NK-92 (cell line): Measurements from ENCODE around the gene TLR2.
"Not testable (repeated sequence)": the region's sequence is repeated elsewhere in the genome, so short reads cannot be mapped to it uniquely, and the experiment has no call there.

ENCODE experiments used
- DNase-seq: peaks from one replicate; lab custom pipeline; 2025; ENCODE audit not compliant: unreplicated experiment; lab: John Stamatoyannopoulos, UW

The TLR2 gene

DNA sequence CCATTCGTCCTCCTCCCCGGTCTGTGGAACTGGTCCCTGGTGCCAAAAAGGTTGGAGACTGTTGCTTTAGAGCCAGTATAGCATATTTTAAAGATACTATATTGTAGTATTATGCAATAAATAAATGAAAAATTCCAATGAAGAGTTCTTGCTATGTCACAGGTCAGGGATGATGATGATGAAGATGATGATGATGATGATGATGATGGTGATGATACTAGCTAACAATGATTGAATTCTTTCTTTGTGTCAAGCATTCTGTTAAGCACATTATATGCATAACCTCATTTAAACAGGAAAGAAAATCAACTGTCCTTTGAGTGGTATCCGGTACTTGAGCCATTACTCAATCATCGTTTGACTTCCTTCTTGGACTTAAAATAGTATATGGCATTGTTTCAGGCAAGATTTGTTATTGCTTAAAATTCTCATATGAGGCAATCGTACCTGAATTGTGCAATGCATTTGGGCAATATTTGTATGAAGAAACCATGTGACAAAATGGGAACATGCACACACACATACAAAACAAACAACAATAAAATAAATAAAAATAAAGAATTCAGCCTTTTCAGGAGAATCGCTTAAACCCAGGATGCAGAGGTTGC is 22.8 kb upstream of the TLR2 start:
- DNase-seq, result no peak

DNA sequence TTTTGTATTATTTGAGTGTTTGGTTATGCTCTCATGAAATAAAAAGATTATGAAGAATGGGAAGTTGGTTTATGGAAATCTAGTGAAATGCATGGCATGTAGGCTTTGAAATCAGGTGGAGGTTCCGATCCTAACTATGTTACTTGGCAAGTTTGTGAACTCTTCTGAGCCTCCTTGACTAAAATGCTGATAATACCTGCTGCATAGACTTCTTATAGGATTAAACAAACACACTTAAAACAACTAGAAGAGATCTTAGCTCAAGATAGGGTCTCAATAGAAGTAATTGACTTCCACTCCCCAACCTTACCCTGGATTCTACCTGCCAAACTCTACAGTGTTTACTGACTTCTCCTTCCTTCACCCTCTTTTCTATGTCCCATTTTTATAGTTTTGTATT is 22.2 kb upstream of the TLR2 start:
- no peak for DNase-seq

DNA sequence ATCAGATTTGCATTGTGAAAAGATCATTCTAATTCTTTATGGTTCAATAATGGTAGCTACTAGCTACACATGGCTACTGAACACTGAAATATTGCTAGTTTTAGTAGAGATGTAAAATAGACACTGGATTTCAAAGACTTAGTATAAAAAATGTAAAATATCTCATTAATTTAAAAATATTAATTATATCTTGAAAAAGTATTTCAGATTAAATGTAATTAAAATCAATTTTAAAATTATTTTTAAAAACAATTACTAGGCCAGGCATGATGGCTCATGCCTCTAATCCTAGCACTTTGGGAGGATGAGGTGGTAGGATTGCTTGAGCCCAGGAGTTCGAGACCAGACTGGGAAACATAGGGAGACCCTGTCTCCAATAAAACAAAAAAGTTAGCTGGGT is 20.4 kb upstream of the TLR2 start:
- no peak for DNase-seq

DNA sequence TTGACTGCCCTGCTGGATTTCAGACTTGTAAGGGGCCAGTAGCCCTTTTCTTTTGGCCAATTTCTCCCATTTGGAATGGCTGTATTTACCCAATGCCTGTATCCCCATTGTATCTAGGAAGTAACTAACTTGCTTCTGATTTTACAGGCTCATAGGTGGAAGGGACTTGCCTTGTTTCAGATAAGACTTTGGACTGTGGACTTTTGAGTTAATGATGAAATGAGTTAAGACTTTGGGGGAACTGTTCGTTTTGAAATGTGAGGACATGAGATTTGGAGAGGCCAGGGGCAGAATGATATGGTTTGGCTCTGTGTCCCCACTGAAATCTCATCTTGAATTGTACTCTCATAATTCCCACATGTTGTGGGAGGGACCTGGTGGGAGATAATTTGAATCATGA is 17.6 kb upstream of the TLR2 start:
- not testable (repeated sequence) for DNase-seq

DNA sequence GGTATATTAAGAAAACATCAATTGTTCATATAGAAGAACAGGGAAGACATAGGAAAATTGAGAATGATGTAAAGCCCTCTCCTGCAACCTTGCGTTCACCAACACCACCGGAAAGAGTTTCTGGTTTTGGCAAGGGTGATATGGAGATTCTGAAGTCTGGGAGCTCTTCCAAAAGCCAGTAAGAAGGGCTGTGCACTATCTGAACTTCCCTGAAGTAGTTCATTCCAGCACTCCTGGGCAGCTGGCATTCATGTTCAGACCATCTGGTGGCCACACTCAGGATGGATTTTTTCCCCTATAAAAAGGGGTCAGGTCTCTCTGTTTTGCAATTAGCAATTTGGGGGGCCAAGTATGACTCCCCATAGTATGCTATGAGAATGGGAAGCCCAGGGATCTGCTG is 15.4 kb upstream of the TLR2 start:
- DNase-seq, result no peak

DNA sequence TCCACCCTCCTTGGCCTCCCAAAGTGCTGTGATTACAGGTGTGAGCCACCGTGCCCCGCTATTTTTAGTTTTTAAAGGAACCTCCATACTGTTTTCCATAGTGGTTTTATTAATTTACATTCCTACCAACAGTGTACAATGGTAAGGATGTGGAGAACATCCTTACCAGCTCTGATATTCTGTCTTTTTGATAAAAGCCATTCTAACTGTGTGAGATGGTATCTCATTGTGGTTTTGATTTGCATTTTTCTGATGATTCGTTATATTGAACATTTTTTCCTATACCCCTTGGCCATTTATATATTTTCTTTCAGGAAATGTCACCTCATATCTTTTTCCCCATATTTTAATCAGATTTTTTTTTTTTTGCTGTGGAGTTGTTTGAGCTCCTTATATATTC is 14.2 kb upstream of the TLR2 start:
- no peak for DNase-seq

DNA sequence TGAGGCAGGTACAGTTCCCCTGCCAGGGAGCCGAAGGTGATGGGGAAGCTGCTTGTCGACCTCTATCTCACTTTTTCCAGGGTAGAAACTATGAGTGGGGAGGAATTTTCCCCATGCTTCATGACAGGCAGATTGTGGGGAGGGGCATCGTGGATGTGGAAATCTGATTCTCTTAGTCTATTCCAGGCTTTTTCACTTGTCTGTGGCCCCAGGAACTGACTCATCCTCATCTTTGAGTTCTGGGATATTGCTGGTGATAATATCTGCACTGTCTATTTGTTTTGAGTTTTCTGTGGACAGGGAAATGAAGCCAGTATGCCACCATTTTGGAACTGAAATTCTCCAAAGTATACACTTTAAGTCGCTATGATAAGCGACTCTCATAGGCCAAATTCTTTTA is 7.6 kb upstream of the TLR2 start:
- DNase-seq, result no peak

DNA sequence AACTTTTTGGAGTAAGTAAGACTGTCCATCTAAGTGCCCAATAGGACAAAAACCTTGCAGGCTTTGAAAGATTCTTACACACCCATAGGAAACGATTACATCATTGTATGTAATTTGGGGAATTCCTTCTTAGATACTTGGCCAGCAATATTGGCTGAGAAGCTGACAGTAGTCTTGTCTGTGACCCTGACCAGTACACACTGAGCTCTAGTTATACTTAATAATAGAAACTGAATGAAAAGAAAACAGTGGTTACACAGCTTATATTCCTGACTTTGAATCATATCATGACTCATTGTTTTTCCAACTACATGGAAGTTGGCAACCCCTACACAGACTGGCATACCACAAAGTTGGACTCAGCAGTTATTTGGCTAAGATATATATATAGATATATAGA is 7.1 kb upstream of the TLR2 start:
- DNase-seq, result no peak

DNA sequence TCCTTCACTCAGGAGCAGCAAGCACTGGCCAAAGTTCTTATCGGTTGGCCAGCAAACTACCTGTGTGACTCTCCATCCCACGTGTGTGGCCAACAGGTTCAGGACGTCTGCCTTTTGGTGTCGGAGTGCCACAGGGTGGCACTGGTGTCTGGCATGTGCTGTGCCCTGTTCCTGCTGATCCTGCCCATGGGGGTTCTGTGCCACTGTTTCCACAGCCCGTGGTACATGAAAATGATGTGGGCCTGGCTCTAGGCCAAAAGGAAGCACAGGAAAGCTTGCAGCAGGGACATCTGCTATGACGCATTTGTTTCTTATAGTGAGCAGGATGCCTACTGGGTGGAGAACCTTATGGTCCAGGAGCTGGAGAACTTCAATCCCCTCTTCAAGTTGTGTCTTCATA is 4.6 kb upstream of the TLR2 start:
- DNase-seq, result no peak

DNA sequence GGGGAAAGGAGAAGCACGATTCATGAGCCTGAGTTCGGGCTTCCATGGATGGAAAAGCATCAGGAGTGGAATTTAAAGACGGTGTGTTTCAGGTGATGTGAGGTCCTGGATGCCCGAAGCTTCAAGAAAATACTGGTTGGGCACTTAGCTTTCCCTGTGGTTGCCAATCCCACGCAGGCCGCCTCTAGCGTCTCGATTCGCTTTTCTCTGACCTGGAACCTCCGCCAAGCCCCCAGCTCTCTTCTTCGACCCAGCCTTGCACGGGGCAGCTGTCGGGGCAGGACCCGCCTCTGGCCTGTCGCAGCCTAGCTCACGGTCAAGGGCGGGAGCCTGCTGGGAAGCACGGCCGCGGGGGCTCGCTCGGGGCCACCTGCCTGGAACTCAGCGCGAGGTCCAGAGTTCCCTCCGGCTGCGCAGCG is 308 bp upstream of the TLR2 start:
- no peak for DNase-seq

DNA sequence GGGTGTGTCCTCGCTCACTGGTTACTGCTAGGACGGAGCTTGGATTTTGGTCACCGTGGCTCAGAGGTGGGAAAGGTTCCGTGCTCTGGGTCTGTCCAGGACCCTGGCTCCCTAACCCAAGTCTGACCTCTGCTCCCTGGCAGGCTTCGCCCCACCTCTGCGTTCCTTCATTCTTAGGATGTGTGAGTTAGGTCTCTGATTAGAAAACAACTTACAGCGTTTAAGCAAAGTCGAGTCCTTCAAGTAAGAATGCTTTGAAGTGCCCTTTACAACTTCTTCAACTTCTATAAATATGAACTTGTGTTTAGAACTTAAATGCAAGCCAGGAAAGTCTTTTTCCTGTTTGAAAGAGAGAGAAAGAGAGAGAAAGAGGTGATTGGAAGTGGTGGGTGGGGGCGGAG is 891 bp downstream of the TLR2 start:
- no peak for DNase-seq

DNA sequence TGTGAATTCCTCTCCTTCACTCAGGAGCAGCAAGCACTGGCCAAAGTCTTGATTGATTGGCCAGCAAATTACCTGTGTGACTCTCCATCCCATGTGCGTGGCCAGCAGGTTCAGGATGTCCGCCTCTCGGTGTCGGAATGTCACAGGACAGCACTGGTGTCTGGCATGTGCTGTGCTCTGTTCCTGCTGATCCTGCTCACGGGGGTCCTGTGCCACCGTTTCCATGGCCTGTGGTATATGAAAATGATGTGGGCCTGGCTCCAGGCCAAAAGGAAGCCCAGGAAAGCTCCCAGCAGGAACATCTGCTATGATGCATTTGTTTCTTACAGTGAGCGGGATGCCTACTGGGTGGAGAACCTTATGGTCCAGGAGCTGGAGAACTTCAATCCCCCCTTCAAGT is 20.4 kb downstream of the TLR2 start:
- no peak for DNase-seq

DNA sequence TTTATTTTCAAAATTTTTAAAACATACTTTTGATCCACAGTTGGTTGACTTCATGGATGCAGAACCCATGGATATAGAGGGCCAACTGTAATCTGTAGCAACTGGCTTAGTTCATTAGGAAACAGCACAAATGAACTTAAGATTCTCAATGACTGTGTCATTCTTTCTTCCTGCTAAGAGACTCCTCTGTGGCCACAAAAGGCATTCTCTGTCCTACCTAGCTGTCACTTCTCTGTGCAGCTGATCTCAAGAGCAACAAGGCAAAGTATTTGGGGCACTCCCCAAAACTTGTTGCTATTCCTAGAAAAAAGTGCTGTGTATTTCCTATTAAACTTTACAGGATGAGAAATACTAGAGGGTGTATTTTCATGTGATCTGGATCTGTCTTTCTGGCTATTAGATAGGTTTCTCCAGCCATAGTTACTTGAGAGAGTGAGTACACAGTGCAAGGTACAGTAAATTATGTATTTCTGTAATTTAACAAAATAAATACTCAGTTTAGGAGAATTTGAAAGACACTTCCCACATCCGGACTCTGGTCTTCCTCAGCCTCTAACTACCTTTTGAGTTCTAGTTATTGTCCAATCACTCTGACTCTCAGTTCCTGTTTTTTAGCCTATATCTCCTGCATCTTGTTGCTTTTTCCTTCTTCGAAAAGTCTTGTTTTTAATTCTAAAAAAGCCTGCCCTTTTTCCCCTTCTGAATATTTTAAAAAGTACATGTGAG is 21.8 kb downstream of the TLR2 start:
- DNase-seq, result no peak

DNA sequence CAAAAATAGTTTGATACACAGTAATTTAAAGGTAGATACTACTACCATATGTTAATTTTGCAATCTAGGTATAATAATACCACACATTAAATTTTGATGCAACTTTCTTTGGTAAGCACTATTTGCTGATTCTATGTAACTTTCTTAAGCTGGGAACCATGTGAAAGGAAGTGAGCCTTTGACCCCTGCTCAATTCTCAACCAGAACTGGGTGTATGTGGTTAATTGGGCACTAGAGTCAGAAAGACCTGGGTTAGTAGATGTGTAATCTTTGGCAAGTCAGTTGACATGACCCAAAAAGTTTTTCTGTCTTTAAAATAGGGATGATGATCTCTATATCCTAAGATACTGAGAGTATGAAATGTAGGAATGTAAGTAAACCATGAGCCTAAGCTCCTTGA is 22.4 kb downstream of the TLR2 start:
- no peak for DNase-seq

DNA sequence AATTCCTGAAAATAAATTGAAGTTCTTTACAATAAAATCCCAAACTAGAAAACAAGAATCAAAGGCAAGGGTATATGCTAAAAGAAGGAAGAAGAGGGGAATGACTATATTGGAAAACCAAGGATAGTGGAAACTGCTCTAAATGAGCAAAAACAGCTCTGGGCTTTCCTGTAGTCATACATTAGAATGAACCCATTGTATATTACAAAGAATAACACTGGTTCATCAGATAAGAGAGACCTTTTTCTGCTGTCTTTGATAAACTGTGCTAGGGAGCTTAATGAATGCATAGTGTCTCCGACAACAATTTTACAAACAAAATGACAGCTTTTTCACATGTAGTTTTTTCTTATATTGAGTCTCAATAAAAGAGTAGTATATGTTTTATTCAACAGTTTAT is 26.6 kb downstream of the TLR2 start:
- no peak for DNase-seq

DNA sequence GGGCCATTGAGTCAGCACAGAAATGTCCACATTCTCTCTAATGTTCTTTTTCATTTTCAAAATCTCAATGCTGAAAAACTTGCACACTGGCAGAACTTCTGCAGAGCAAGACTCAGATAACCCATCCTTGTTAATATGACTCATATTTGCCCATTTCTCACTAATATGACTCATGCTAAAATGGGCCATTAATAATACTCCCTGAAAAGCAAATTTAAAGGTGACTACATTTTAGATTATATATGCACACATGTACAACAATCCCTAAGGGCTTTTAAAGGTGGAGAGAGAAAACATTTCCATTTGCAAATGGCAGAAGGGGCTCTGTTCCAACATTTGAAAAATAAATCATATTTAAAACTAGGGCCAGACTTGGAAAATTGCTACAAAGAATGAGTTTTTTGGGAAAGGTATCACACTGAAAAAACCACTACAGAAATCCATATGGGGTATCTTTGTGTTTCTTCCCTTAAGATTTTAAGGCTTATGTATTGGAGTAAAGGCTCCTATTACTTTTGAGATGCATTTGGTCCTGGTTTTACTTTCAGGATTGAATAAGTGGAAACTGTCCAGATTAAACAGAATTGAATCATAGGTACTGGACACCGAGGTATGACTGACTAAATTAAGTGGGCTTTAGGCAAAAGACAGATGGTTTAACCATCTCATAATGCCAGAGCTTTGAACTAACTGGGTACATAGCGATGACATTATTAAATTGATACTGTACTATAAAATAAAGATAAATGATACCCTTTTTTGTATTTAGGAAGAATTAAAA is 30.0 kb downstream of the TLR2 start:
- DNase-seq, result no peak

DNA sequence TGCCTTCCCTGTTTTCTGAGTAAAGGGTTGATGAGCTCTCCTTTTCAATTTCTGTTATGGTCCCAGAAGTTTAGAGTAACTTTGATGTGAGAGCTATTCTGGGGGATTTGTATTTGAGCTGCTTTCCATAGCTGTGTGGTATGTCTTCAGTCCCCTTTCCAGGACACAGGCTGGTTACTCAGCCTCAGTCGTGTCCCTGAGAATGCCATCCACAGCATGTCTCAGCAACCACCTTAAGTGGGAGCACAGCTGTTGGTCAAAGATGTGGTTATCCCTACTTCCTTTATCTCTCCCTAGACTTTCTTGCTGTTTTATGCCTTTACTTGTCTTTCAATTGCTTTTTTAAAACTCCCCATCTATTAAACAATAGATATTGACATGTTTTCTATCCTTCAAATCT is 38.0 kb downstream of the TLR2 start:
- DNase-seq, result no peak

DNA sequence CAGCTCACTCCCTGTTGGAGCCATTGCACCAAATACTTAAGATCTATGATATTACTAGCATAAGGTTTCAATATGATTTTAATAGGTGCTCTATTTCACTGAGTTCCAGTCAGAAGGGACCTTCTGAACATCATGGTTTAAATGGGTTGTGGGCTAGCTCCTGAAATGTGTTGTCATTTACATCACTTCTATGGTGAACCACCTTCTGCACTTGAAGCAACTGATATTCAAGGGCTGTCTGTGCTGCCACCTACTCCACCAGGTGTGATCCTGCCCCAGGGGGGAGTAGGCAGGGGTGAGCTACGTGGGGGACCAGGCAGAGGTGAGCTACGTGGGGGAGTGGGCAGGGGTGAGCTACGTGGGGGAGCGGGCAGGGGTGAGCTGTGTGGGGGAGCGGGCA is 40.5 kb downstream of the TLR2 start:
- no peak for DNase-seq

DNA sequence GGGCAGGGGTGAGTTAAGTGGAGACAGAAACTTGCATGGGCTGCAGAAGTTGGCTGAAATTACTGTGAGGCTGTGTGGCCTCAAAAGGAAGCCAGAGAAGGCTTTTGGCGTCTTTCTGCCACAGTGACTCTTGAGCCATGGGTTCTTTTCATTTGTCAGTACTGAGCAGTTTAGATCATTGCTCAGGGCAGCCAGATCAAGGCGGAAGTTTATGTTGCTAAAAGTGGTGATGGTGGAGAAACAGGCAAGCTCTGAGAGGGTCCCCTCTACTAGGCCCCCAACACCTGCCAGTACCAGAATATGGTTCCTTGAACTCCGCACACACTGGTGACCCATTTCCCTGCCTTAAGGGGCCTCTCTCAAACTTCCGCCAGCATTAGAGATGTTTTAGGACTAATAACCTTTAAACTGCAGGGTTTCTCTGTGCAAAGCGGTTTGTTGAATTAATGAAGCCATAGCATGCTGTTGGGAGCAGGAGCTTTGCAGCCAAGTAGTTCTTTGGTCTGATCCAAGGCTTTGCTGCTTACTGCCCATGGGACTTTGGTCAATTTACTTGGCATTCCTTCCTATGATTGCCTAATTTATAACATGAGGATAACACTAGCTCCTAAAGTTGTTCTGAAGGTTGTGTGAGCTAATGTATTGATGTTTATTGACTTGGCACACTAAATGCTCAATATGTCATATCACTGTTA is 41.2 kb downstream of the TLR2 start:
- no peak for DNase-seq

DNA sequence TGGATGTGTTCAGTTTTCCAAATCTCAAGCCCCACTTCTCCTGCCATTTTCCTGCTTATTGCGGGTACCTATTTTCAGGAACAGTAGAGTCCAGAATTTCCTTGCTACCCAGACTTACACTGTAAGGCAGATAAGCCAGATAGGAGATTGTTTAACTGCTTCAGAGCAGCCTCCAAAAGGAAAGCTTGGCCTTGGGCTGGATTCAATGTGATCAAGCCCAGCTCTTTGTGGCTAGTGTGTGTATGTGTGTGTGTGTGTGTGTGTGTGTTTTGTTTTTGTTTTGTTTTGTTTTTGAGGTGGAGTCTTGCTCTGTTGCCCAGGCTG is 41.7 kb downstream of the TLR2 start:
- no peak for DNase-seq

DNA sequence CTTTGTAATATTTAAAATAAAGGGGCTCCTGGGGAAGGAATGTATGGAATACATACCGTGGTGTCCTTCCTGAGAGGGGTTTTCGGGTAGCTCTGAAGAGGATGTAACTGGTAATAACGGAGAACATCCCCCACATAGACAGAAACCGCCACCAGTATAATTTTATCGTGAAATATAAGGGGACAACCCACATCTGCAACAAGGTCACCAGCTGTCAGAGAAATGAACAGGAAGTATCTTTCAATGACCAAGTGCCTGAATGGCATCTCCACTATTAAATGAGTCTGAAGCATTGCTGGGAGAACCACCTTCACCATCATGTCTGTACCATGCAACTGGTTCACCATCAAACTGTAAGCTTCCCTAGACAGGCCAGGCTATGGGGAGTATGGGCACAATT is 44.1 kb downstream of the TLR2 start:
- DNase-seq, result no peak

DNA sequence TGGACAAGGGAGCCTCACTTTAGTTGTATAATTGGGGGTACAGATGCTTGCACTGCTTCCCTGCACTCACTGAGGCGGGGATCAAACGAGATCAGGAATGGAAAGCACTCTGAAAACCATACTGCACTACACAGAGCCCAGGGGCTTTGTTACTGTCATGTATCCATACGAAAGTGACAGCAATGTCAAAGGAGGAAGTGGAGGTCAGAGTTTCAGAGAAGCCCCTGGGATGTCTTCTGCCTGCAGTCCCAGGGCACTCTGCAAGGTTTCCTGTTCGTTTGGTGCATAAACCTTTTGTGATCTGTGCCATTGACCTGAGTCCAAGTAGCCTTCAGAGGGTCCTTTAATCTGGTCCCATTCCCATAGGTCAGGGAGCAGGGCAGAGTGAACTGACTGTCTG is 44.6 kb downstream of the TLR2 start:
- DNase-seq, result no peak
